ENCODE data around the gene PEG3. TPM values are rescaled to one million over a fixed set of nuclear protein-coding genes. Genes with fewer than 3 reads are reported as not detected.
"Not testable (repeated sequence)": the region's sequence is repeated elsewhere in the genome, so short reads cannot be mapped to it uniquely, and the experiment has no call there.

Gene PEG3
- total RNA-seq, 1 donor from 2014 or later: 11.6 TPM

DNA sequence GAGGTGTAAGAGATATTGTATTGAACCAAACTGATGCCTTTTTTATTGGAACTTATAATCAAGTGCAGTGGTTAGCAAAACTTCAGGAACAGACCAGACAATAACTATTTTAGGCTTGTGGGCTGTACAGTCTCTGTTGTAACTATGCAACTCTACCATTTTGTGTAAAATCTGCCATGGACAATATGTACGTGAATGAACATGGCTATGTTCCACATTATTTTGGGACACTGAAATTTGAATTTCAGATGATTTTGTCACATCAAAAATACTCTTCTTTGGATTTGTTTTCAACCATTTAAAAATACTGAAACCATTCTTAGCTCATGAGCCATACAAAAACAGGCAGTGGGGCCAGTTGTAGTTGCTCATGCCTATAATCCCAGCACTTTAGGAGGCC, 27.9 kb upstream of the PEG3 start:
- Mint-ChIP-seq H3K4me3 (ENCODE audit: unreplicated experiment) (no peak overlapping the region), H3K36me3 (ENCODE audit: unreplicated experiment) (peaks cover 4% of the 10 kb centered on the region), H3K9me3 (ENCODE audit: unreplicated experiment) (peaks cover 9% of the 10 kb centered on the region), H3K27ac (ENCODE audit: unreplicated experiment) (no peak overlapping the region), H3K4me1 (ENCODE audit: low read depth, unreplicated experiment) (no peaks in the 10 kb centered on the region), H3K27me3 (ENCODE audit: unreplicated experiment) (peaks cover 3% of the 10 kb centered on the region)
- no peak for DNase-seq
- TF ChIP-seq, protein P1, sequence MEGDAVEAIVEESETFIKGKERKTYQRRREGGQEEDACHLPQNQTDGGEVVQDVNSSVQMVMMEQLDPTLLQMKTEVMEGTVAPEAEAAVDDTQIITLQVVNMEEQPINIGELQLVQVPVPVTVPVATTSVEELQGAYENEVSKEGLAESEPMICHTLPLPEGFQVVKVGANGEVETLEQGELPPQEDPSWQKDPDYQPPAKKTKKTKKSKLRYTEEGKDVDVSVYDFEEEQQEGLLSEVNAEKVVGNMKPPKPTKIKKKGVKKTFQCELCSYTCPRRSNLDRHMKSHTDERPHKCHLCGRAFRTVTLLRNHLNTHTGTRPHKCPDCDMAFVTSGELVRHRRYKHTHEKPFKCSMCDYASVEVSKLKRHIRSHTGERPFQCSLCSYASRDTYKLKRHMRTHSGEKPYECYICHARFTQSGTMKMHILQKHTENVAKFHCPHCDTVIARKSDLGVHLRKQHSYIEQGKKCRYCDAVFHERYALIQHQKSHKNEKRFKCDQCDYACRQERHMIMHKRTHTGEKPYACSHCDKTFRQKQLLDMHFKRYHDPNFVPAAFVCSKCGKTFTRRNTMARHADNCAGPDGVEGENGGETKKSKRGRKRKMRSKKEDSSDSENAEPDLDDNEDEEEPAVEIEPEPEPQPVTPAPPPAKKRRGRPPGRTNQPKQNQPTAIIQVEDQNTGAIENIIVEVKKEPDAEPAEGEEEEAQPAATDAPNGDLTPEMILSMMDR (IDR thresholded peaks at IDR 0.05; ENCODE audit: partially characterized antibody, unreplicated experiment): no peak

DNA sequence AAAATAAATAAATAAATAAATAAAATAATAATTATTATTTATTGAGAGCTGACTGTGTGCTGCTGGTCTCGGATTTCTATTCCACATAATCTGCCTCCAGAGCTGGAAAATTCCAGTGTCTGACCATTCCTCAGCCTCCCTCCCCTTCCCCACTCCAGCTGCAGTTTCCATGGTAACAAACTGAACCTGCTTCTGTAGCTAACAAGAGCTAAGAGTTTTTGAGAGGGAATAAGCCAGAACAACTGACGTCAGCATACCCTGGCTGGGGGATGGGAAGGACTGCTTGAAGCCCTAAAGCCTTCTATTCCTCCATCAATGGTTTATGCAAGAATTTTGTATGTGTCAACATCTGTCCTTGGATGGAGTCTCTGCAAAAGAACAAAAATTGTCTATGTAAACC, 26.0 kb upstream of the PEG3 start:
- DNase-seq: no peak
- H3K4me3 Mint-ChIP-seq (ENCODE audit: unreplicated experiment): no peak overlapping the region
- peaks cover 2% of the 10 kb centered on the region for H3K27me3 Mint-ChIP-seq (ENCODE audit: unreplicated experiment)
- TF ChIP-seq, protein P1 (IDR thresholded peaks at IDR 0.05; ENCODE audit: partially characterized antibody, unreplicated experiment): no peak
- peaks cover 4% of the 10 kb centered on the region for H3K36me3 Mint-ChIP-seq (ENCODE audit: unreplicated experiment)
- H3K4me1 Mint-ChIP-seq (ENCODE audit: low read depth, unreplicated experiment): no peaks in the 10 kb centered on the region
- H3K9me3 Mint-ChIP-seq (ENCODE audit: unreplicated experiment): peaks cover 6% of the 10 kb centered on the region
- no peak overlapping the region for H3K27ac Mint-ChIP-seq (ENCODE audit: unreplicated experiment)

DNA sequence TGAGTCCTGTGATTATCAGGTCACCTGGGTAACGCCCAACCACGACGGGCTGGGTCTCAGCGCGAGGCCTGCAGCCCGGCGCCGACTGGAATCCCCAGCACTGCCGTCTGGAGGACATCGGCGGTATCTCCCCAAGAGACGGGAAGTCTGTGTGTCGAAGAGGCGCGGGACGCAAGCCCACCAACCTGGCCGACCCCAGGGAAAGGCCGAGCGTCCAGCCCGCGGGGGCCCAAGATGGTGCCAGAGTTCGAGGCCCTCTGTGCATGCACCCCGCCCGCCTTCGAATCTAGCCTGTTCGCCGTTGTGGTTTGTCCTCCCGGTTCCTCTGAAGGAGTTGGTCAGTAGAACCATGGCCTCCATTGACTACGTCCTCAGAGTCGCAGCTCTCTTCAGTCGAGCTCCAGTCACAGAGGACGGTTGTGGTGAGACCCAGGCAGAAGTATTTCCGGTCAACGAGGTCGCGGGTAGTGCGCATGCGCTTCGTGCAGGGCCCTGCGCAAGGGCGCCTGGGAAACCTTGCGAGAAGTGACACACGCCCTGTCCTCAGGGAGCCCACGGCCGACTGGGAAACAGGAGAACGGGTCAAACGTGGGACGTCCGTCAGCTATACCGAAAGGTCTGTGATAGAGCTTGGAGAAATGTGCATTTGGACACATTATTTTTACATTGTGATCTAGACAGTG, 24.1 kb upstream of the PEG3 start:
- no peak overlapping the region for H3K27ac Mint-ChIP-seq (ENCODE audit: unreplicated experiment)
- TF ChIP-seq, protein P1 (IDR thresholded peaks at IDR 0.05; ENCODE audit: partially characterized antibody, unreplicated experiment): no peak
- H3K27me3 Mint-ChIP-seq (ENCODE audit: unreplicated experiment): no peaks in the 10 kb centered on the region
- peaks cover 2% of the 10 kb centered on the region for H3K9me3 Mint-ChIP-seq (ENCODE audit: unreplicated experiment)
- no peak overlapping the region for H3K4me3 Mint-ChIP-seq (ENCODE audit: unreplicated experiment)
- no peaks in the 10 kb centered on the region for H3K4me1 Mint-ChIP-seq (ENCODE audit: low read depth, unreplicated experiment)
- no peaks in the 10 kb centered on the region for H3K36me3 Mint-ChIP-seq (ENCODE audit: unreplicated experiment)
- DNase-seq: no peak

DNA sequence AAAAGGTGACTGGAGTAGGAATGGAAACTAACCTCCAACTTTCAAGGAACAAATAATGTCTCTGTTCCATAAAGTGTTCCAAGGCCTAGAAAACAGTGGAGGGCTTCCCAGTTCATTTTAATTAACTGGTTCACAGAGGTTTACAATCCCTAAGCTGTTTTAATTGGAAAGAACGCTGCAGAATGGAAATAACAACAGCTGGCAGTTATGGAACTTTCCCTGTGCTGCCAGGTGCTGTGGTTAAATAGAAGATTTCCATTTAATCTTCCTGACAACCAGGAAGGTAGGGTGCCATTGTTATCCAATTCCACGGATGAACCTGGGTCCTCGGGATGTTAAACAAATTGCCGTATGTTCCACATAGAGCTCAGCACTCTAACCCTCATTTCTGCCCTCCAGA, 22.2 kb upstream of the PEG3 start:
- H3K27ac Mint-ChIP-seq (ENCODE audit: unreplicated experiment): no peak overlapping the region
- no peak for DNase-seq
- H3K4me3 Mint-ChIP-seq (ENCODE audit: unreplicated experiment): no peak overlapping the region
- H3K27me3 Mint-ChIP-seq (ENCODE audit: unreplicated experiment): no peaks in the 10 kb centered on the region
- H3K9me3 Mint-ChIP-seq (ENCODE audit: unreplicated experiment): no peaks in the 10 kb centered on the region
- H3K4me1 Mint-ChIP-seq (ENCODE audit: low read depth, unreplicated experiment): no peaks in the 10 kb centered on the region
- TF ChIP-seq, protein P1 (IDR thresholded peaks at IDR 0.05; ENCODE audit: partially characterized antibody, unreplicated experiment): no peak
- H3K36me3 Mint-ChIP-seq (ENCODE audit: unreplicated experiment): no peaks in the 10 kb centered on the region

DNA sequence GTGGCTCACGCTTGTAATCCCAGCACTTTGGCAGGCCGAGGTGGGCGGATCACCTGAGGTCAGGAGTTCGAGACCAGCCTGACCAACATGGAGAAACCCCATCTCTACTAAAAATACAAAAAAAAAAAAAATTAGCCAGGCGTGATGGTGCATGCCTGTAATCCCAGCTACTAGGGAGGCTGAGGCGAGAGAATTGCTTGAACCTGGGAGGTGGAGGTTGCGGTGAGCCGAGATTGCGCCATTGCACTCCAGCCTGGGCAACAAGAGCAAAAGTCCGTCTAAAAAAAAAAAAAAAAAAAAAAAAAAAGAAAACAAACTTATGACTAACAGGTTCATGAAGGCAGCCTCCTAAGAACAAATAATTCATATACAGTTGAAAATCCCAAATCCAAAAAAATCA, 19.9 kb upstream of the PEG3 start:
- H3K4me3 Mint-ChIP-seq (ENCODE audit: unreplicated experiment); H3K27ac Mint-ChIP-seq (ENCODE audit: unreplicated experiment); H3K36me3 Mint-ChIP-seq (ENCODE audit: unreplicated experiment); H3K27me3 Mint-ChIP-seq (ENCODE audit: unreplicated experiment); DNase-seq; H3K9me3 Mint-ChIP-seq (ENCODE audit: unreplicated experiment); H3K4me1 Mint-ChIP-seq (ENCODE audit: low read depth, unreplicated experiment): not testable (repeated sequence)

All from glutamatergic neuron (in vitro differentiated cells).